ENCODE measurements around the gene MAMDC2. TPM values are rescaled to one million over a fixed set of nuclear protein-coding genes. Genes with fewer than 3 reads are reported as not detected.

Gene MAMDC2, protein sequence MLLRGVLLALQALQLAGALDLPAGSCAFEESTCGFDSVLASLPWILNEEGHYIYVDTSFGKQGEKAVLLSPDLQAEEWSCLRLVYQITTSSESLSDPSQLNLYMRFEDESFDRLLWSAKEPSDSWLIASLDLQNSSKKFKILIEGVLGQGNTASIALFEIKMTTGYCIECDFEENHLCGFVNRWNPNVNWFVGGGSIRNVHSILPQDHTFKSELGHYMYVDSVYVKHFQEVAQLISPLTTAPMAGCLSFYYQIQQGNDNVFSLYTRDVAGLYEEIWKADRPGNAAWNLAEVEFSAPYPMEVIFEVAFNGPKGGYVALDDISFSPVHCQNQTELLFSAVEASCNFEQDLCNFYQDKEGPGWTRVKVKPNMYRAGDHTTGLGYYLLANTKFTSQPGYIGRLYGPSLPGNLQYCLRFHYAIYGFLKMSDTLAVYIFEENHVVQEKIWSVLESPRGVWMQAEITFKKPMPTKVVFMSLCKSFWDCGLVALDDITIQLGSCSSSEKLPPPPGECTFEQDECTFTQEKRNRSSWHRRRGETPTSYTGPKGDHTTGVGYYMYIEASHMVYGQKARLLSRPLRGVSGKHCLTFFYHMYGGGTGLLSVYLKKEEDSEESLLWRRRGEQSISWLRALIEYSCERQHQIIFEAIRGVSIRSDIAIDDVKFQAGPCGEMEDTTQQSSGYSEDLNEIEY
- total RNA-seq: 3.7 TPM
- long read RNA-seq, partial matches to known transcripts: 0 of 3 reads
- long read RNA-seq, other reads (novel, unspliced or antisense): 3 of 3 reads

DNA sequence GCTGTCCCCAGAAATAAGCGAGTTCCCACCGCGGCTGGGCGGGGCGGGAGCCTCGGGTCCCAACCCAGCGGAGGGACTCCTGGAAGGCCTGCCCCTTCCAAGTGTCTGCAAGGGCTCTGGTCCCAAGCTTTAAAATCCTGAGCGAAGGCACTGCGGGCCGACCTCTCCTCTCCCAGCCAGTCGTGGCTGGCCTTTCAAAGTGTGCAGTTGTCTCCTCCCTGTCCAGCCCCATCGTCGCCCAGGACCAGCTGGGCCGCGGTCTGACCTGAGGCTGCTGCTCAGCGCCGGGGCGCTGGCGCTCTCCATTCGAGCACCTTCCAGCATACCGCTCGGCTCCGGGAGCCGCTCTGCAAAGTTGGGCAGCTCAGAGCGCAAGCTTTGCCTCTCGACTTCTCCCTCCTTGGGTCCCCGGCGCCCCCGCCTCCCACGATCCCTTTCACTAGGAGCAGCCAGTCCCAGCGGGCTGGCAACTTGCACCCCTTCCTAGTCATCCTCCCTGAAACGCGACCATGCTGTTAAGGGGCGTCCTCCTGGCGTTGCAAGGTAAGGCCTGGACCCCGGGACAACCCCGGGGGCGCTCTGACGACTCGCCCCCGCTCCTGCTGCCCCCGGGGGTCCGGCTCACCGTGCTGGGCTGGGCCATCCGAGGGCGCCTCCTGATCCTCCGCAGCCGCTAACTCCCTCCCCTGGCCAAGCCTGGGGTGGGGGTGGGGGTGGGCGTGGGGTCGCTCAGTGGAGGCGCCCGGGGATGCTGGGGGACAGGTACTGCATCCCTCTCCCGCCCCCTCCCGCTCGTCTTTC, at the start of gene MAMDC2:
Gene MAMDC2 (plus strand): TSS at position 160 of the 801 bp plus-strand sequence. CDS start 350 bp downstream, at position 510.
- no peak for DNase-seq (ENCODE audit: low spot score)

DNA sequence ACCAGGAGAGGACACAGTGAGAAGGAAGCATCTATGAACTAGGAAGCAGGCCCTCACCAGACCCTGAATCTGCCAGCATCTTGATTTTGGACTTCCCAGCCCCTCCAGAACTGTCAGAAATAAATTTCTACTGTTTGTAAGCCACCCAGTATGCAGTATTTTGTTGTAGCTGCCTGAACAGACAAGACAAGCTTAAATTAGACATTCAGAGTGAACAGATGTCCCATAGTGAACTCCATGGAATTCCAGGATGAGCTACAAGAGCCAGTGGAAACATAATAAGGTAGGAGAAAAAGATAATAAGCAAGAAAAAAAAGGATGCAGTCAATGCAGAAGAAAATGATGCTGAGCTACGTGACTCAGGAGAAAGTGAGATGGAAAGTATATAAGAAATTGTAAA, 47.8 kb upstream of the MAMDC2 start:
- no peak for DNase-seq (ENCODE audit: low spot score)

DNA sequence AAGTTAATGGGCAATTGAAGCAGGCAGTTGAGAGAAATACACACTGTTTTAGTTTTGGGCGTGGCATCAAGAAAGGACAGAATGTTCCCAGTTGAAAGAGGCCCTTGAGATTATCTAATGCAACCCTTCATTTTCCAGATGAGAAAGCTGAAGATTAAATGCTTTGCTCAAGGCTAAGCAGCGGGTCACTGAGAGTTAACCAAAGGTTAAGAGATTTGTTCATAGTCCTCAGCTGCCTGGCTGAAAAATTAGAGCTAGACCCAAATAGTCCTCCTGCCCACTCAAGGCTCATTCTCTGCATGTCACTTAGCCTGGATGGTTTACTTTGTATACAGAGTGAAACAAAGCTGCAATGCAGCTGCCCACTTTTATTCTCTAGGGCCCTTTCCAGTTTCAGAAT, 46.7 kb upstream of the MAMDC2 start:
- no peak for DNase-seq (ENCODE audit: low spot score)

DNA sequence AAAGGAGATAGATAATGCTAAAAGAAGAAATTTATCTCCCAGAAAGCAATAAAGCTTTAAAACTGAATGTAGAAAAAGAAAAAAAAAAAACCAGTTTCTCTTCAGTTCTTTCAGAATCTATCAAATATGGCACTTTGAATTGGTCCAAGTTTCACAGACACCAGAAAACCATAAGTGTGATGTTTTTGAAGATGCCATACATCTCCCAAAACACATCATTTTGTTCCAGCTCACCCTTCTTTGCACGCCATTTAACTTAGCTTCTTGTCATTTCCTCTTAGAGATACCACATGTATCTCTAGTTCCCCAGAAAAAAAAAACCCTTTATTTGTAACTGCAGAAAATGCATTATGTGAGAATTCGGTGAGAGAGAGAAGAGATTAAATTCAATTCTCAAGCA, 46.1 kb upstream of the MAMDC2 start:
- no peak for DNase-seq (ENCODE audit: low spot score)

DNA sequence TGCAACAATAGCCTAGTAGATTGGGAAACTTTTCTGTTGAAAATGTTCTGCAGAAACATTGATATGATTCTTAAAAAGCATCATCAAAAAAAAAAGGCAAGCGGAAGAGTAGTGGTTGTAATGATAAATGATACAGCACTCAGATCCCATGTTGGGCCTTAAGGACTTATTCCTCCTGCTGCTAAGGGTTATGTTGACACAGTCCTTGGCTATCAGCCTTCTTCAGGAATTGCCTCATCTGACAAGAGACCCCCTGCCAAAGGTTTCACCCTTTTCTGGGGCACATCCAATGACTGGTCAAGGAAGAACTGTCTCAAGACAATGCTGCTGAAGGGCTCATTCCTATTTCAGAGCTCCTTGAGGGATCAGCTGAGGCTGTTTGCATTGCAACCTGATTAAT, 44.3 kb upstream of the MAMDC2 start:
- DNase-seq (ENCODE audit: low spot score): no peak

DNA sequence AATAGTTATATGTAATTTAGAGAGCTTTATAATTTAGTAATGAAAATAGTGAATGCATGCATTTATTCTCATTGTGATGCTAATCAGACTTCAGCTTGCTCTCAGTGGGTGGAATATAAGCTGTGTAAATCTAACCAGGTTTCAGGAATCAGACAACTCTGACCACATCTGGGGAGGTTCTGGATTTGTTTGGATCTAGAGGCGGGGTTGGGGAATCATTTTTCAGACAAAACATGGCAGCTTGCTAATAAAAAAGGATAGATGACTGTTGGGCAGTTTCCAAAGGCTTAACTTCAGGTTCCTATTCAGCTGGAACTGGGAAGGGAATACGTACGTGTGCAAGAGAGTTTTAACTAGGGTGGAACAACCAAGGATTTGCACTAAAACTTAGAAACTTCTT, 43.2 kb upstream of the MAMDC2 start:
- DNase-seq (ENCODE audit: low spot score): no peak

DNA sequence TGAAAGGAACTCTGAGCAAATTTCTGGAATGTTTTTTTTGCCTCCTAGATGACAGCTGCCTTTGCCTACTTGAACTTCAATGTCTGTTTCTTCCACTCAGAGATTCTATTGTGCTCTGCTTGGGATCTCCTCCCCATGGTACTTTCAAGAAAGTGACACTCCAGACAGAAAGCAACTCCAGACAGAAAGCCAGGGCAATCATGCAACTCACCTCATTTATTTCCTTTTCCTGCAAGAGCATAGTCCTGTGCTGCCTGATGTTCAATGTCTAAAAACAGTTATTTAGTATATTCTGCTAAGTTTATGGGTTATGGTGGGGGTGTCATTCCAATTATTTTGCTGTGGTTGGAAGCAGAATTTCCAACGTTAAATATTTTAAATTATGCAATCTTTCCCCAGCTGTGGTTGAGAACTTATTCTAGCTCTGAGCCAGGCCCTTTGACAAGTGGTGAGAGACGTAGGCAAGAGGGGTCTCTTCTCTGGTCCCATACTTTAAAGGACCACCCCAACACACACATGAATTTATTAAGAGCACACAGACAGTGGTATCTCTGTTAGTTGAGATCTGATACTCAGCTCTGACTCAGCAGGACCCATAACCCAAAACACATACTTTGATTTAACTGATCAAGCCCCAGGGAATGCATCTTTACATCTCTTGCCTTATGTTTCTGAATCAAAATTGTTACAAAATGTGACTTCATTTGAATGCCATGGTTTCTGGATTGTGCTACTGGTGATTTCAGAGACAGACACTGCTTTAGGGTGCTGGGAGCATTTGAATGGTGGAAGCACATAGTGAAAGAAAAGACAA, 39.5 kb upstream of the MAMDC2 start:
- DNase-seq (ENCODE audit: low spot score): no peak

DNA sequence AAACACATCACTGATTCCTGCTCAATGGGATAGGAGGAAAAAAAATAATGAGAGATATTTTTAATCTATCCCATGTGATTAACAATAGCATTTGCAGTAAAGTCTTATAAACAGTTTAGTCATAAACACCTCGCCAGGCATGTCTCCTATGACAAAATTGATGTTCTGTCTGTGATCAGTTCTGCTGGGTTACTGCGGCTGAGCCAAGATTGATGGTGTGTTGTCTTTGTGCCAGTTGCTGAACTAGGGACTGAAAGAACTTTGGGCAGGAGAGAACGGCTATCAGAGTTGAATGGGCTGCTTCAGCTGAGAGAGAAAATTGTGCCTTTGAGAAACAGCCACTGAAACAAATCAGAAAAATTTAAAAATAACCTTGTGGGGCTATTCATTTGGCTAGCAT, 37.3 kb upstream of the MAMDC2 start:
- no peak for DNase-seq (ENCODE audit: low spot score)

DNA sequence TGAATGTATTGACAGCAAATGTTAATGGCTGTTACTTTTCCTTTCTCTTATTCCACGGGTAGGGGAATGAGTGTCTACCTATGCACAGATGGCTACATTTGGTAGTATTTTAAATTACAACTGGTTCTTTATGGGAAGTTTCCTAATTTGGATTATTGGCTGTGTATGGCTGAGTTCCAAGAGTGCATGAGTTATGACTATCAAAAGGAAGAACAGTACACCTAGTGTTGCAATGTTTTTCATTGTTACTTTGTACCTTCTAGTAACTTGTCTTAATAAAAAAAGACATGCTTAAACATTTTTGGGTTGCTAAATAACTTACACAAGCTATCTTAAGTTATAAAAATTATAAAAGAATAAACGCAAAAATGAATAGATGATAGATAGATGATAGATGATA, 35.8 kb upstream of the MAMDC2 start:
- no peak for DNase-seq (ENCODE audit: low spot score)

DNA sequence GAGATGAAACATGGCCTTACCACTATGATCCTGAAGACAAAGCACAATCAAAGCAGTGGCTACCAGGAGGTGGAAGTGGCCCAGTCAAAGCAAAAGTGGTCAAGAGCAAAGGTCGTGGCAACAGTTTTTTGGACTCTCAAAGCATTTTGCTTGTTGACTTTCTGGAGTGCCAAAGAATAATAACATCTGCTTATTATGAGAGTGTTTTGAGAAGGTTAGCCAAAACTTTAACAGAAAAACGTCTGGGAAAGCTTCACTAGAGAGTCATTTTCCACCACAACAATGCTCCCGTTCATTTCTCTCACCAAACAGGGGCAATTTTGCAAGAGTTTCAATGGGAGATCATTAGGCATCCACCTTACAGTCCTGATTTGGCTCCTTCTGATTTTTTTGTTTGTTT, 33.6 kb upstream of the MAMDC2 start:
- no peak for DNase-seq (ENCODE audit: low spot score)

DNA sequence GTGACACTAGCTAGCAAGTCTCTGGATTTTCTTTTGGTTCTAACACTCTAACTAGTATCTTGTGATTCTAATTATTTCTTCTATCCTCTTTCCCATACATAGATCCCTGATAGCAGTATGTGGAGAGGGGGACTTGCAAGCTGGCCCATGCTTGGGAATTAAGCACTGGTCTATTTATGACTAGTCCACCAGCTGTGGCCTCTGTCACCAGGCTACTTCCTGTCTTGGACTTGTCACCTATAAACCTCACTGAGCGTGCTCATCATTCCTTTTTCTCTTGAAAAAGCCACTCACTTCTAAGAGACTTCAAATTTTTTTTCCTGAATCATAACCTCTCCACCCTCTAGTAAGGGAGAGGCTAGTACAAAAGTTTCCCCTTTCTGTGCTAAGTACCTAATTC, 32.3 kb upstream of the MAMDC2 start:
- DNase-seq (ENCODE audit: low spot score): no peak

DNA sequence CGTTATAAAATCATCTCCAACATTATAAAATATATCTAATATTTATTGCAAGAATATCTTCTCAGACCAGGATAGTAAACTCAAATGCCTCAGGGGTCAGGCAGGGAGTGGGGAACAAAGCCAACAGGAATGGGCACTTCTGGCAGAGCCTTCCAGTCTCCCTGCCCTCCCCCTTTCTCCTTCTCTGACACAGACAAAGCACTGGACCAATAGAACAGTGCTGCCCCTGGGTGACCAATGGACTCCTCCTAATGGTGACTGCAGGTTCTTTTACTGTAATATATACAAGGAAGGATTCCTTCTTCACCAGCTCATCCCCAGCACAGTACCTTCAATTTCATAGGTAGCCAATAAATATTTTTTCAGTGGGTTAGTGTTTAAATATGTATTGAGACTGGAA, 31.1 kb upstream of the MAMDC2 start:
- DNase-seq (ENCODE audit: low spot score): no peak

DNA sequence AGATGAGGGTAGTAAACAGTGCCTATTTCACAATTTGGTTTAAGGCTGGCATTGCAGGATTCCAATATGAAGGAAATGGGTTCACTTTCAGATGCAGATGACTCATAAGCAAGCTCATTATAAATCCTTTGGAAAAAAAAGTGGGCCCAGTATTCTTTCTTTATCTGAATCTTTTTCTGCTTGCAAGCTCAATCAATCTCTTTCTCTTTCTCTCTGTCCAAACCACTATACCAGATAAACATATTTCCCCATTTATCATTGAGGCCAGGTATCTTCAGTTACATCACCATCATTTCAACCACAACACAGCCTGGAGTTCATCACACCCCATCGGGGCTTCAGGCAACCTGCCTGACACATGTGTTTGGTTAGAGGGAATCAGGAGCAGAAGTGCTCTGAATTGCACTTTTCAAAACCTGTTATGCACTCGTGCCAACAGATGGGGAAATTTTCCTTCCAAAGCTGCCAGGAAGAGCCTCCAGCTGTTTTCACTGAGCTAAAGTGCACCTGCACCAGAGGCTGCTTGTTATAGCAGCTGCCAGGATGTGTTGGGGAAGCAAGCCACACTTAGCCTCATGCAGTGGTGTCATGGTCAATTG, 30.0 kb upstream of the MAMDC2 start:
- no peak for DNase-seq (ENCODE audit: low spot score)

DNA sequence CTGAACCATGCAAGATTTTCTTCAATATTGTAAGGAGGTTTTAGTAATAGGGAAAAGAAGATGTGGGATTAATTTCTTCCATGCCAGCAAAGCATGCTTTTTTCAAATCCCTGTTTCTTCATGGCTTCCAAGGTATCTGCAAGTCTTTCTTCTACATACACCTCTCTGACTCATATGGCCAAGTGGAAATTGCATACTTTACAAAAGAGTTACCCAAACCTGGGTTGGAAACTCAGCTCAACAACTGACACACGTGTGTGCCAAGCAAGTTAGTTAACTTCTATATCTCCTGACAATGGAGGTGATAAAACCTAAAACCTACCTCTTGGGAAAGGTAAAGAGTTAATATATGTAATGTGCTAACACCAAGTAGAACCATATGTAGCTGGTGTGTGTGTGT, 28.5 kb upstream of the MAMDC2 start:
- no peak for DNase-seq (ENCODE audit: low spot score)

DNA sequence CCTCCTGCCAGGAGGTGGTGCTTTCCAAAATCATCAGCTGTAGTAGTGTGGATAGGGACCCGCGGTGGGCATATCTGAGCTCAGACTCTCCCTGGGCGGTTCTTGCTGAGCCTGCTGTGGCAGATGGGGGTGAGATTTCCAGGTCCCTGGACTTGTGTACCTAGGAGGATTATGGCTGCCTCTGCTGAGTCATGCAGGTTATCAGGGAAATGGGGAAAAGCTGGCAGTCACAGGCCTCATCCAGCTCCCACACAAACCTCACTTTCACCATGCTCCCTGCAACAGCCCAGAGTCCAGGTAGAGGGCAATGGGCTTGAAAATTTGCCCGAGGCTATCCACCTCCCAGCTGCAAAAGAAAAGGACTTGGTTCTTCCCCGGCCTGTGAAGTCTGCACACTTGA, 23.4 kb upstream of the MAMDC2 start:
- no peak for DNase-seq (ENCODE audit: low spot score)

DNA sequence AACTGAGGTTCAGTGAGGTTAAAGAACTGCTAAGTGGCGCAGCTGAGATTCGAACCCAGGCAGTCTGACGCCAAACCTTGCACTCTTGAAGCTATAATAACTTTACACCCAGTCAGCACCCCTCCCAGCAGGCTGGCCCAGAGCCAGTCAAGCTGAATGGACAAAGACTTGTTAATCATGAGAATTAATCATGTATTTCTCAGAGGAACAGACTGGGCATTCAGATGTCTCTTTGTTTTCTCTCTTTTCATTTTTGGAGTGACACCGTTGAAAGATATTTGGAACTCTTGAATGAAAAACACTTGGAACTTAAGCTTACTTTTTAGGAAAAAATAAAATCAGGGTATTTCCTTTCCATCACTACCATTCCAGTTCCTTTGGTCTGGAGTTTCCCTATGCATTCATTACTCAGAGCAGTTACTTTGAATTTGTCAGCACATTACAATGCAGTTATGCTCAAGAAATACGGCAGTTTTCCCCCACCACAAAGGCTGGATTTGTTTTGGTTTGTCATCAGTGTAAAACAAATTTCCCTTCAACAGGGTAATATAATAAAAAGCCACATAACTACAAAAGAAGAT, 22.6 kb upstream of the MAMDC2 start:
- DNase-seq (ENCODE audit: low spot score): no peak

DNA sequence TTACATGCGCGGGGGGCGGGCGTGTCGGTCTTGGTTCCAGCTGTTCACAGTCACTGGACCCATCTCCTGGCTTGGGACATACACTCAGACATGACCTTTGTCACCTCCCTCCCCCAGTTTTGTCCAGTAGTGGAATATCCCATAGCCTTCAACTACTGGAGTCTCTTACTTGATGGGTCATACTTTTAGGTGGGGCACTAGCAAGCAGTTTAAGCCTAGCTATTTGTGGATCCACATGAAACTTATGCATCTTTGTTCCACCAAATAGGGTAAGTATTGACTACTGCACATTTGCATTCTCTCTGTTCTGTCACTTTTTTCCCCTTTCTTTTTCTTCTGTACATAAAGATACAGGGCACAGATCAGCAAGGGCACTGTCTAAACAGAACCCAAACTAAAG, 15.4 kb upstream of the MAMDC2 start:
- no peak for DNase-seq (ENCODE audit: low spot score)

DNA sequence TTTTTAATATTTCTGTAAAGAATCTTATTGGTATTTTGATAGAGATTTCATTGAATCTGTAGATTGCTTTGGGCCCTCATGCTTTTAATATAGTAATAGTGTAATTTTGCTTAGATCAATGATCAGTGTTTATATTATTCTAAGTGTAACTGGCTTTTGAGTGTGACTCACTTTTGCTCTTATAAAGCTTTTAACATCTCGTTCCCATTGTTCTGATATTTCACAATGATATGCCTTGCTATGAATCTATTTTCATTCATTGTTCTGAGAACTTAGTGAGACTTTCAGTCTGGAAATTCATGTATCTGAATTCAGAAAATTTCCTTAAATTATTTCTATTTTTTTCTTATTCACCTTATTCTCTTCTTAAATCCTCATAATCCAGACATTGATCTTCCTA, 13.5 kb upstream of the MAMDC2 start:
- DNase-seq (ENCODE audit: low spot score): no peak

DNA sequence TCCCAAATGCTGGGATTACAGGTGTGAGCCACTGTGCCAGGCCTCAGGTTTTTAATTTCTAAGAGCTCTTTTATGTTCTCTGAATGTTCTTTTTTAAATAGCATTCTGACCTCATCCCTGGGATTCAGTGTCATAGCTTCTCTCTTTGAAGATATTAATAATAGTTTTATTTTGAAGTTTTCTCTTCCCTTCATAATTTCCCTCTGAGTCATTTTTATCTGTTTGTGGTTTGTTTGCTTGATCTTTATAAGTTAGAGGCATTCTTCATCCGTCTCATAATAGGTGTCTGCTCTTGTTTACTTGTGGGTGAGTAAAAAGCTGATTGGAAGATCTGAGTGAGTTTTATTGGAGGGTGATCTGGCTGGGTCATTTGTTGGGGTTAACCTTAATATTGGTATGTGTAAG, 12.5 kb upstream of the MAMDC2 start:
- no peak for DNase-seq (ENCODE audit: low spot score)

DNA sequence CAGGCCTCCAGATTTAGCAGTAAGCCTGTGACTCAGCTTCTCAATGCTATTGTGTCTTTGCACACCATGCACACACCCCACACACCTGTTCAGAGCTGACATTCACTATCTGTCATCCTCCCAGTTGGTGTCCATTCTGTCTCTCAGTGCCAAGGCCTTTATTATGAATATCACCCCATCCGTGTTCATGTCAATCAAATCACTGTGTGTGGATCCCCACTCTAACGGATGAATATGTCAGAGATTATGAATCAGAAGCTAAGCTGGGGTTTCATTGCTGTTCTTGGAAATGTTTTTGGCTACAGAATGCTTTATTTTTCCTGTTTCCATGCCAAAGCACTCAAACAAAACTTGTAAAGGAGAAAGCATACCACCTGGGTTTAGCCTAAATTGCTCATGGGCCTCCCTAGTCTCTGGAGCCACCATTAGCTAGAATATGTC, 9.4 kb upstream of the MAMDC2 start:
- DNase-seq (ENCODE audit: low spot score): no peak

All from mesenteric fat pad (tissue), 1 donor.